NB4 (cell line): ENCODE results near the gene LVRN.

Experiments
- MAX ChIP-seq: IDR thresholded peaks from 2 replicates; pipeline ENCODE4 v1.6.1; 2011; ENCODE audit warnings: low read depth, low read length
- MYC ChIP-seq: IDR thresholded peaks from 2 replicates; pipeline ENCODE4 v1.6.1; 2011; ENCODE audit warnings: low read depth, low read length
- POLR2A ChIP-seq: IDR thresholded peaks from 2 replicates; pipeline ENCODE4 v1.6.1; 2011; ENCODE audit warnings: mild to moderate bottlenecking; ENCODE audit not compliant: insufficient read length; ENCODE audit errors: extremely low read depth
- TF ChIP-seq, protein P1 (sequence below): IDR thresholded peaks from one replicate; pipeline ENCODE4 v1.5.1; 2012; ENCODE audit warnings: low read depth, low read length

DNA sequence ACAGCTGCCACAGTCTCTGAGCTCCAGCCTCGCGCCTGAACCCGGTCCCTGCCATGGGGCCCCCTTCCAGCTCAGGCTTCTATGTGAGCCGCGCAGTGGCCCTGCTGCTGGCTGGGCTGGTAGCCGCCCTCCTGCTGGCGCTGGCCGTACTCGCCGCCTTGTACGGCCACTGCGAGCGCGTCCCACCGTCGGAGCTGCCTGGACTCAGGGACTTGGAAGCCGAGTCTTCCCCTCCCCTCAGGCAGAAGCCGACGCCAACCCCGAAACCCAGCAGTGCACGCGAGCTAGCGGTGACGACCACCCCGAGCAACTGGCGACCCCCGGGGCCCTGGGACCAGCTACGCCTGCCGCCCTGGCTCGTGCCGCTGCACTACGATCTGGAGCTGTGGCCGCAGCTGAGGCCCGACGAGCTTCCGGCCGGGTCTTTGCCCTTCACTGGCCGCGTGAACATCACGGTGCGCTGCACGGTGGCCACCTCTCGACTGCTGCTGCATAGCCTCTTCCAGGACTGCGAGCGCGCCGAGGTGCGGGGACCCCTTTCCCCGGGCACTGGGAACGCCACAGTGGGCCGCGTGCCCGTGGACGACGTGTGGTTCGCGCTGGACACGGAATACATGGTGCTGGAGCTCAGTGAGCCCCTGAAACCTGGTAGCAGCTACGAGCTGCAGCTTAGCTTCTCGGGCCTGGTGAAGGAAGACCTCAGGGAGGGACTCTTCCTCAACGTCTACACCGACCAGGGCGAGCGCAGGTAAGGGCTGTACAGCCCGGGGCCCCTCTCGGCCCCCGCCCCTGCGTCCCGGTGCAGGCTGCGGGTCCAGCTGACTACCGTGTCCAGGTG lies 509 bp downstream of the LVRN start:
- TF ChIP-seq, protein P1, sequence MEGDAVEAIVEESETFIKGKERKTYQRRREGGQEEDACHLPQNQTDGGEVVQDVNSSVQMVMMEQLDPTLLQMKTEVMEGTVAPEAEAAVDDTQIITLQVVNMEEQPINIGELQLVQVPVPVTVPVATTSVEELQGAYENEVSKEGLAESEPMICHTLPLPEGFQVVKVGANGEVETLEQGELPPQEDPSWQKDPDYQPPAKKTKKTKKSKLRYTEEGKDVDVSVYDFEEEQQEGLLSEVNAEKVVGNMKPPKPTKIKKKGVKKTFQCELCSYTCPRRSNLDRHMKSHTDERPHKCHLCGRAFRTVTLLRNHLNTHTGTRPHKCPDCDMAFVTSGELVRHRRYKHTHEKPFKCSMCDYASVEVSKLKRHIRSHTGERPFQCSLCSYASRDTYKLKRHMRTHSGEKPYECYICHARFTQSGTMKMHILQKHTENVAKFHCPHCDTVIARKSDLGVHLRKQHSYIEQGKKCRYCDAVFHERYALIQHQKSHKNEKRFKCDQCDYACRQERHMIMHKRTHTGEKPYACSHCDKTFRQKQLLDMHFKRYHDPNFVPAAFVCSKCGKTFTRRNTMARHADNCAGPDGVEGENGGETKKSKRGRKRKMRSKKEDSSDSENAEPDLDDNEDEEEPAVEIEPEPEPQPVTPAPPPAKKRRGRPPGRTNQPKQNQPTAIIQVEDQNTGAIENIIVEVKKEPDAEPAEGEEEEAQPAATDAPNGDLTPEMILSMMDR: no peak
- TF ChIP-seq POLR2A: no peak
- TF ChIP-seq MAX: no peak
- no peak for TF ChIP-seq MYC
